ACHN (cell line): ENCODE data around the gene CD48.
"Not testable (repeated sequence)": the region's sequence is repeated elsewhere in the genome, so short reads cannot be mapped to it uniquely, and the experiment has no call there.

Experiments
- DNase-seq: peaks from one replicate; pipeline ENCODE4 v3.0.0-alpha.2; 2015
- in situ Hi-C: cut with HindIII; loops from 2 replicates; pipeline ENCODE4 v1.10.0; 2017; ENCODE audit warnings: low sequenced_read_pairs, low pct_ligation_motif_present, low pct_unique_long_range_greater_than_20kb

CD48 gene

DNA sequence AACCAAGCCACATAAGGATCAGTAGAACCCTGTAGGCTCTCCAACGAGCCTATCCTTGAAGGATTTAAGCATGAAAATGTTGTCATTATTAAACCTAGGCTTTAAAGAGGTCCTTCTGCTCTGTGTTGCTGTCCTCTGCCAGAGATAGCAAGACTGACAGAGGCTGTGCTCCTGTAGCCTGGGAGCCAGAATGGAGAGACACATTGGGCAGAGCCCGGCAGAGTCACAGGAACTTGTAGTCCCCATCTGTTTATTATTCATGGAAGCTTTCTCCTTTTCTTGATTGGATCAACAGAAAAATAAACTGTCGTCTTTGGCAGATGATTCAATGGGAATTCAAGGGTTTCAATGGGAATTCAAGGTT is 45.6 kb downstream of the CD48 start:
- DNase-seq: no peak
- in situ Hi-C loops: no loop called here

DNA sequence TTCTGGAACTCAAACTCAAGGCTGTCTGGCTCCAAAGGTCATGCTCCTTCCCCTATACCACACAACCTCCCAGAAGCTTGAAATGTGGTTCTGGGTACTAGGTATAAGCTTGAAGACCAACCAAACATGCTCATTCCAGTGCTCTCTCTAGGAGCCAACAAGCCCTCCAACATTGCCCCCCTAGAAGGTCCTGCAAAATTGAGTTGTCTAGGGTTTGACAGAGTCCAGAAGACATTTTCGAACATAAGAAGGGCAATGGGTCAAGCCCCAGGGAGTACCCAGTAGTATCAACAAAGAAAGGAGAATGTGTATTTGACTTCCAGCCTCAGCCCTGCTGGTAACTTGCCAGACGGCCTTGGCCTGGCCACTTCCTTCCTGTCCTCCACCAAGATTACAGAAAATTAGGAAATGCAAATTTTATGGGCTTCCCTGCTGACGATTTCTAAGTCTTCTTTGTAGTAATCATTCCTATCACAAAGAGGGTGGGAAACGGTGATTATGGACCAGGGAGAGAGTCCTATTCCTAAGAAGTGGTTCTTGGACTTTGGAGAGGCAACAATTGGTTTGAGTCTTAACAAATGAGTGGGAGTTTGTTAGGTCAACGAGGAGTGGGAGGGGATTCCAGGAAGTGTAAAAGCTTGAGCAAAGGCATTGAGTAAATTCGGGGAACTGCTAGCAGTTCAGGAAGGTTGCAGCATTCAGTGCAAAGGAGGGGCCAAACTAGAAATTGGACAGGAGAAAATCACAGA is 46.1 kb downstream of the CD48 start:
- no peak for DNase-seq
- in situ Hi-C loops: no loop called here

DNA sequence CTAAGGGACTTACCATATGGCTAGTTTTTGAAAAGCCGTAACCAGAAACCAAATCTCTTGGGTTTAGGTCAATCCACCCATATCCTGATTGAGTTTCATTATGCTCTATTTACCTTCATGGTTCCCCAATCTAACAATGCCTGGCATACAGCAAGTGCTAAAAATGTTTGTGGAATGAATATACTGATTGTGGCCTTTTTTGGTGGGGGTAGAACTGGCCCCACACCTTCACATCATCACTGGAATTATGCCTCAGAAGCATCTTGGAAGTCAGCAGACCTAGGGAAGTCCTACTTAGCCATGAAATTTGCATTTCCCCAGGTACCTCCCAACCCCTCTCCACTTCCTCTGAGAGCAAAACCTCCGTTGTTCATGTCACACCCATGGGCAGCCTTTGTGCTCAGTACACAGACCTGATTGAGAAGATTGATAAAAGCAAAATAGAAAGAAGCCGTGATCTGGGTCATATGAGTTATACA is 47.0 kb downstream of the CD48 start:
- DNase-seq: no peak
- in situ Hi-C loops: no loop called here

DNA sequence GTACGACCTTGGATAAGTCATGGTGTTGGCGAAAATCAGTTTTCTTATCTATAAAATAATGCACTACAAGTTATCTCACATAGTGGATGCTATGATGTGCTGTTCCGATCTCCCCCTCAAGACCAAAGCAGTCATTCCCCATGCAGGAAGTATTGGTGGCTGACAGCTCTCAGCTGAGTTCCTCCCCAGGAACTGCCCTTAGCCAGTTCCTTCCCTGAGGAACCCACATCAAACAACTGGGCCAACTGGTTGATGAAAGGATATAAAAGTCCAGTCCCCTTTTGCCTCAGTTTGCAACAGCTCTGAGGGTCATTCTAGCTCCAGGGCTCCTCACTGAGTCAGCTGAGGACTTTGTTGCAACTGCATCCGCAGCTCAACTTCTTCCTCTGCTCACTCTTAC is 48.7 kb downstream of the CD48 start:
- no peak for DNase-seq
- in situ Hi-C loops: no loop called here

DNA sequence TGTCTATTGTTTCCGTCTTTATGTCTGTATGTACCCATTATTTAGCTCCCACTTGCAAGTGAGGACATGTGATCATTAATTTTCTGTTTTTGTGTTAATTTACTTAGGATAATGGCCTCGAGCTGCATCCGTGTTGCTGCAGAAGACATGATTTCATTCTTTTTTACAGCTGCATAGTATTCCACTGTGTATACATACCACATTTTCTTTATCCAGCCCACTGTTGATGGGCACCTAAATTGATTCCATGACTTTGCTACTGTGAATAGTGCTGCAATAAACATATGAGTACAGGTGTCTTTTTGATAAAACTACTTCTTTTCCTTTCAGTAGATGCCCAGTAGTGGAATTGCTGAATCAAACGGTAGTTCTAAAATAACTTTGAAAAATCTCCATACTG is 52.1 kb downstream of the CD48 start:
- no peak for DNase-seq
- in situ Hi-C loops: no loop called here

DNA sequence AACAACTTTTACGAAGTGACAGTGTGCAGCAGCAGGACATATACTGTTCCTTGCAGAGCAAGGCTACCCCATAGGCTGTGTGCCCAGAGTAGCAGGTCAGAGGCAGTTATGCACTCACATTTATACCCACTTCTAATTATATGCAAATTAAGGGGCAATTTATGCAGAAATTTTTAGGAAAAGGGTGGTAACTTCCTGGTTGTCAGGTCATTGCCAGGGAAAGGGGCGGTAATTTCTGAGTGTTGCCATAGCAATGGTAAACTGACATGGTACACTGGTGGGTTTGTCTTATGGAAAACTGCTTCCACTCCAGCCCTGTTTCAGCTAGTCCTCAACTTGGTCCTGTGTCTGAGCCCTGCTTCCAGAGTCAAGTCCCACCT is 52.8 kb downstream of the CD48 start:
- in situ Hi-C loops: no loop called here
- DNase-seq: no peak

DNA sequence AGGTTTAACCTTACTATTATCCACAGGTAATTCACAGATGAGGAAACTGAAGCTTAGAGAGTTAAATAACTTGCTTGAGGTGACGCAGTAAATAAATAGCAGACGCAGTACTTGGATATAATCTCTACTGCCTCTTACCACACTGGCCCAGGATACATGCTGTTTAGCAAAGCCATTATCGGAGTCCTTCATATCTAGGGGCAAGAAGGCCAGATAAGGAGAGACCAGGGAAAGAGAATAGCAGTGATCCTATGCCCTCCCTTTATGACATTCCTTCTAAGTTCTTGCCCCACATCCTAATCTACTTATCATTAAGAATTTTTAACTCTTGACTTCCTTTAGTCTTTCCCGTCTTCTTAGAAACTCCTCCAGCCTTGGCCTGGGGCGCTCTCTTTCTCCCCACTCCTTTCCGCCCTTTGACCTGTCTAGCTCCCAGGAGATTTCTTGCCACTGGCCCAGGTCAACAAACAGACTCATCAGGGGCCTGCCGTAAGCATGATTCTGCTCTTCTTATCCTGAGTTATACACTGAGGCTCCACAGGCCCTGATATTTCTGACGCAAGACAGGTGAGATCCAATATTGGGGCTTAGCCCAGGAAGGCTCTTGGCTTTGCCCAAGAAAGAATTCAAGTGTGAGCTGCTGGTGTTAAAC is 53.3 kb downstream of the CD48 start:
- DNase-seq: no peak
- in situ Hi-C loops: no loop called here

DNA sequence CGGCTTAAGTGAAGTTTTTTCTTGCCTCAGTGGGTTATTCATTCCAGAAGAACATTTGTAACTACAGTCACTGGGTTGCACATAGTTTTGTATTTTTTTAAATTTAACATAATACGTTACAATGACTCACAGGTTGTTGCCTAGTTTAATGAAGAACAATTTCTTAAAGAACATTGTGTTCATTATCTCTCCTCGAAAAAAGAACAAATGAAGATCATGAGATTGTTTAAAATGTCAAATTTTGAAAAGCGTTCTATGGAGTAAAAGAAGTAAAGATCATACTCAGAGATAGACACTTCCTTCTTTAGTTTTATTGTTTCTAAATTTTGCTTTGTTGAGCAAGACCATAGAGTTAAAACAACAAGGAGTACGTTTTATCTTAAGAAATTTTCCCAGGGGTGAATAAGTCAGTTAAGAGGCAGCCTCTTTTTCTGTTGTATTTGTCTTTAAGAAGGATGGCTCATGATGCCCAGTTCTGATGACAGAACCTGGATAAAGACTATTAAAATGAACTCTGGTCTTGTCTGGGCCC is 54.3 kb downstream of the CD48 start:
- DNase-seq: no peak
- in situ Hi-C loops: no loop called here

DNA sequence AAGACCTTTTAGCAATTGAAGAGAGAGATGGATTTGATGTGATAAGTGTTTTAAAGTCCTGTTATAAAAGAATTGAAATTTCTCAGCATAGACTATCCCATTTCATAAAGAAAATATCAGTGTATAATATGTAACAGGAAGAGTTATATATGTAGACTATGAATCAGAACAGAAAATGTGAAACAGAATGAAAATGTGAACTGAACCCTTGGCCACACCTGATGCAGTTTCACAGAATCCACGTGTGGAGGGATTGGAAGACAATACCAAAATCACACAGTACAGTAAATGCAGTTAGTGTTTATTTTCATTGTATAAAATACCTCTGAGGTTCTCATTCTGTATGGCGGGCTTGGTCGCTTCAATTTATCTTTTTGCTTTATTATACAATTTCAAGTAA is 54.9 kb downstream of the CD48 start:
- no peak for DNase-seq
- in situ Hi-C loops: no loop called here

DNA sequence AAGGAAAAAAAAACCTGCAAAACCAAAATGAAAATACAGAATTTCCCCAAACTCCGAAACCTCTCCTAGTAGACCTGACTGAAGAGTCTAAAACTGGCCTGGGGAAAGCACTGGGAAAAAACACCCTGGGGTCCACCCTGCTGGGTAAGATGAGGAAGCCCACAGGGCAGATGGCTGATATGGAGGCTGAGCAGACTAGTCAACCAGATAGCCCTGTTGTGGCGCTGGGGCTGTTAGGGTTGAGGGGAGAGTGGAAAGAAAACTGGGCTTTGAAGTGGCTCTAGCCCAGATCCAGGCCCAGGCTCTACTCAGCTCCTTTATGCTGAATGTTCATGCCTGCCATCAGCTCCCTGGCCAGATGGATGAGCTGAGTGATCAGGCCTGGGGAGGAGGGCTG is 58.0 kb downstream of the CD48 start:
- in situ Hi-C loops: no loop called here
- no peak for DNase-seq

DNA sequence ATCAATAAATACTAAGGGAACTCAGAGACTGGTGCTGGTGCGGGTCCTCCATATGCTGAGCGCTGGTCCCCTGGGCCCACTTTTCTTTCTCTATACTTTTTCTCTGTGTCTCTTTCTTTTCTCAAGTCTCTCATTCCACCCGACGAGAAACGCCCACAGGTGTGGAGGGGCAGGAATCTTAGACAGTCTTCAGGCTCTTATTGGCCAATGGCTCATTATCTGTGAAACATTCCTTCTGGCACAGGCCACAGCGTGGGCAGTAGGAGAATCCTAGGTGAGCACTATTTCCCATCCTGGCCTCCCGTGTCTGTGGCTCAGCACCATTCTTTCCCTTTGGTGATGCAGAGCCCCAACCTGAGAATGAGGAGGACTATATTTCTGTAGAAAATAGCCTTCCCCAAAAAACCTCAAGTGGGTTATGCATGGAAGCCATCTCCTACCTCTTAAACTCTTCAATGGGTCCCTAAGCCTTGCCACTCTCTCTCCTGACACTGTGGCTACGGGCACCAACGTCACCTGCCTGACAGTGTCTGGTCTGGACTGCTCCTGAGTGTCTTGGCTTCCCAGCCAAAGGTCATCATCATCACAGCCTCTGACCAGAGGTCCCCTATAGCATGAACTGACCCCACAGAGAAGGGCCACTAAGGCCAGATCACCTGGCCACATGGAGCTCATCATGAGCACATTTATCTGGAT is 58.5 kb downstream of the CD48 start:
- in situ Hi-C loops: no loop called here
- DNase-seq: no peak

DNA sequence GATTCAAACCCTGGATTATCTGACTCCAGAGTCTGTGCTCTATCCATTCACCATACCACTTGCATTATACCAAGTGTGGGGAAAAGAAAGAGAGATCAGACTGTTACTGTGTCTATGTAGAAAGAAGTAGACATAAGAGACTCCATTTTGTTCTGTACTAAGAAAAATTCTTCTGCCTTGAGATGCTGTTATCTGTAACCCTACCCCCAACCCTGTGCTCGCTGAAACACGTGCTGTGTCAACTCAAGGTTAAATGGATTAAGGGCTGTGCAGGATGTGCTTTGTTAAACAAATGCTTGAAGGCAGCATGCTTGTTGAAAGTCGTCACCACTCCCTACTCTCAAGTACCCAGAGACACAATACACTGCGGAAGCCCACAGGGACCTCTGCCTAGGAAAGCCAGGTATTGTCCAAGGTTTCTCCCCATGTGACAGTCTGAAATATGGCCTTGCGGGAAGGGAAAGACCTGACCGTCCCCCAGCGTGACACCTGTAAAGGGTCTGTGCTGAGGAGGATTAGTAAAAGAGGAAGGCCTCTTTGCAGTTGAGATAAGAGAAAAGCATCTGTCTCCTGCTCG is 59.5 kb downstream of the CD48 start:
- DNase-seq, in situ Hi-C loops: not testable (repeated sequence)

DNA sequence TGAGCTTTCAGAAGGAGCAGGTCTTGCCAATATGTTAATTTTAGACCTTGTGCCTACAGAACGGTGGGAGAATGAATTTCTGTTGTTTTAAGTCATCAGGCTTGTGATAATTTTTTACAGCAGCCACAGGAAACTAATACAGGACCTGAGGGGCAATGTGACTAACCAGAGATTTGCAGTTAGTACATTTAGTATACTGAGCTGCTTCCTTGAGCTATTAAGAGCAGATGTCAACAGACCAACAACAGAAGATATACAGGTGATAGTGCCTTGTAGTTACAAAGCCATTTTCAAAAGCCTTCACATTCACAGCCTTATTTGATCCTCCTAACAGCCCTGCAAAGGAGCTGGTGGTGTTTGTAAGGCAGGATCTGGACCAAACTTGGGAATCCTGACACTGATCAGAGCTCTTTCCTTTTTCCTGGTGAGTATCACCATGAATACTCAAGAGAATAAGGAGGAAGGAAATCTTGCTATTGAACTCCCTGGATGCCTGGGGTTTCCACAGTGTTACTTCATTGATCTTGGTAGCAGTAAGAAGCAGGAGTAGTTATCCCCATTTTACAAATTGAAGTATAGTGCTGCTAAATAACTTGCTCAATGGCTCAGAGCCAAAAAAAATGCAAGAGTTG is 60.1 kb downstream of the CD48 start:
- no peak for DNase-seq
- in situ Hi-C loops: no loop called here

DNA sequence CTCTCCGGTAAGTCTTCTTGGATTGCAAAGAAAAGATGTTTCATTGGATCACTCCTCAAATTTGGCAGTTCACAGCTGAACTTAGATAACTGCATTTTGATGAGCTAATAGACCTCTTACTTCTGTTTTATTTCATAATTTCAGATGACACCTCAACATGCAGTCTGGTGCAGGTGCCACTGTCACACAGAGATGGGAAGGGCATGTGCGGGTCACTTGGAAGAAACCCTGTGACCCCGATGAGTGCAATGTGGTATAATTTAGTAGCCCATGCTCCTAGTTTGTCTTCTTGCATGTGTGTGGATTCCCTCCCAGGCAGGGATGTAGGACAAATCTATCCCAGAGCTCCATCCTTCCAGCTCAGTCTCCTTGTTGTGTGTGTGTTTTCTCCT is 64.3 kb downstream of the CD48 start:
- DNase-seq: no peak
- in situ Hi-C loops: no loop called here

DNA sequence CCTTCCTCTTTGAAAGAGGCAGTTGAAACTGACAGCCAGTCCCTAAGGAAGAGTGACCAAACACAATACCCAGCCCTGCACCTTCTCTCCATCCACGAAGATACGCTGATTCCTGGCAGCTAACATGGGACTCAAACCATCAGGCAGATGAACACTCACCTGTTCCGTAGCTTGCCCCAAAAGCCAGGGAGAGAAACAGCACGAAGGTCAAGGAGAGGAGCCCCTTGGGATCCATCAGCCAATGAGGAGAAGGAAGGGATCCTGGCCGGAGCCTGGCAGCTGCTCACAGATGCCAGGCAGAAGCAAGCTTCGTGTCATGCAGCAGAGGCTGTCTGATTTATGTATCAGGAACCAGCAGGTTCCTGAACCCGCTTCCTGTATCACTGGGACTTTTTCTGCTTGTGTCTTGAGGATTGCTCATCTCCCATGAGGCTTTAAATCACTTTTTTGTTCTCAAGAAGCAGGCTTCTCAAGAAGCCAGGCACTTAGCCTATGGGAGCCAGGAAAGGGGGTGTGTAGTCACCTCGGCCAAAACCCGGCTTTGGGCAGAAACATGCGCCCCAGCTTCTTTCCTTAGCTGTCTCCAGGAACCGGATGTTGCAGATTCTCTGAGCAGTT is 64.8 kb downstream of the CD48 start, which contains the start of gene SLAMF1:
SLAMF1 (minus strand) TSS at position 334 of the 618 bp plus-strand sequence; CDS start at position 235, 99 bp downstream.
- no peak for DNase-seq
- in situ Hi-C loops: no loop called here

DNA sequence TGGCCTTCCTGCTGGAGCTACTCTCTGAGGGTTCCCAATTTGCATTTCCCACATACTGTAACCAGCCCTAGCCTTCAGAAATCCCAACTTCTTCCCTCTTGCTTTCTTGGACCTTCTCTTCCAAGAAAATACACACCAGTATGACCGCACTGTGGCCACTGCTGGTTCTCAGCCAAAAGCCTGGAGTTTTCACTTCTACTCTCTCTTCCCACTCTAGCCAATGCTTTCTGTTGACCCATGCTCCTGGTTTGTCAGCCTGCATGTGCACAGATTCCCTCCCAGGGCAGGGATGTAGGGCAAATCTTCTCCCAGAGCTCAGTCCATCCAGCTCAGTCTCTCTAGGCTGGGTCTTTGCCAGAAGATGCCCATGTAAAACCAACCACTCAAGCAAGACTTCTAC is 65.4 kb downstream of the CD48 start:
- no peak for DNase-seq
- in situ Hi-C loops: no loop called here

DNA sequence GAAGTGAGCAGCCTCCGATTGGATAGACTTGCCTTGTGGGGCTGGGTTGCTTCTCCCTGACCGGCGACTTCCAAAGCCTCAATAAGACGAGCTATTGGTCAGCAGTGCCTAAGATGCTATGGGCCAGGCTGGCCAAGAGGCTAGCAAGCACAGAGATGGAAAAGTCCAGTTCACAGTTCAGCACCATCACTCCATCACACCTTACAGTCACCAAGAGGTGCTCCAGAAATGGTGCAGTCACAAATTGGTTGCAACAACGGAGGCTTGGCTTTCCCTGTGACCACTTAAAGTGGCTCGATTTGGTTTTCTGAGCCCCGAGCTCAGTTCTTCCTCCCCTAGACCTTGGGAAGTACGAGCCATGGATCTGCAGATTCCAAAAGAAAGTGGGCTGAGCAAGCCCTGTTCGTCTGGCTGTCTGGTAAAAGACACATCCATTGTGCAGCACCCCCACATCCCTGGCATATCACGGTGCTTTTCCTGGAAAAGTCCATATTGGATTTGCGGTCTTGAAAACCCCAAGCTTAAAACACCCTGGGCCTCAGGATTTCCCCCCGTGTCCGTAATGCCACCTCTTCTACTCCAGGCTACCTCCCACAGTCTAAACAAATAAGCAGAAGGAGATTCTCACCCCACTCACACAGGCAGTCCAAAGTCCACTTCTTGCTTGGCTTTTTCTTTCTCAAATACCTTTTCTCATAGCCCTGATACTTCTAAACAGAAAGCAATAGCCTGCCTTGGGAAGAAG is 66.1 kb downstream of the CD48 start:
- in situ Hi-C loops: no loop called here
- DNase-seq: no peak

DNA sequence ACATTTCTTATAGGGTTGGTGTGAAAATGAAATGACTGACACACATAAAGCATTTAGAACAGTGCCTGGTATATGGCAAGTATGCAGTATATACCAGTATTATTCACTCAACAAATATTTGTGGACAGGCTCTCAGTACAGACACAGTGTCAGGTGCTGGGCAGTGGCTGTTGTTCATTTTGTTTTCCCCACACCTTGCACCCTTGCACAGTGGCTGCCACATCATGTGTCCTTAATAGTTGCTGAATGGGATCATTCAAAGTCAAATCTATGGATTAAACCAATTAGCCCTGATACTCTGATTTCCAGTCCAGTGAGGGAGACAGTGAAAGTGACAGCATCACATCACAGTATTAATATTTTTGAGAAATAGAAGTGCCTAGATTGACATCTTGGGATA is 67.2 kb downstream of the CD48 start:
- in situ Hi-C loops: no loop called here
- no peak for DNase-seq
